Measurements from ENCODE around the gene PILRB.

DNA sequence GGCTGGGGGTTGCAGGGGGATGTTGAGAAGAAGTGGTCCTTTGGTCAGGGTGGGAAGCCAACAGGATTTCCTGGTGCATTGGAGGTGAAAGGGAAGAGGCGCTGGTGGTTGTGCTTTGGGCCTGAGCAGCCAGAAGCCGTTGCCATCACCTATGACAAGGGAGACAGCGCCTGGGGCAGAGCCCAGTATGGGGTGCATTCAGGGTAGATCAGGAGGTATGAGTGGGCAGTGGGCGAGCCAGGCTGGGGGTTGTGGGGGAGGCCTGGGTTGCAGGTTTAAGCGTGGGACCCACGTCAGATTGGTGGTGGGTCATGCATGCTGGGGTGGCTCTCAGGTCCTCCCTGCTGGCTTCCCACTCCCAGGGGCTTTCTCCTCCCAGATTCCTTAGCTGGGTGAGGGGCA, 6.3 kb upstream of the PILRB start:
- TF ChIP-seq, protein P1, sequence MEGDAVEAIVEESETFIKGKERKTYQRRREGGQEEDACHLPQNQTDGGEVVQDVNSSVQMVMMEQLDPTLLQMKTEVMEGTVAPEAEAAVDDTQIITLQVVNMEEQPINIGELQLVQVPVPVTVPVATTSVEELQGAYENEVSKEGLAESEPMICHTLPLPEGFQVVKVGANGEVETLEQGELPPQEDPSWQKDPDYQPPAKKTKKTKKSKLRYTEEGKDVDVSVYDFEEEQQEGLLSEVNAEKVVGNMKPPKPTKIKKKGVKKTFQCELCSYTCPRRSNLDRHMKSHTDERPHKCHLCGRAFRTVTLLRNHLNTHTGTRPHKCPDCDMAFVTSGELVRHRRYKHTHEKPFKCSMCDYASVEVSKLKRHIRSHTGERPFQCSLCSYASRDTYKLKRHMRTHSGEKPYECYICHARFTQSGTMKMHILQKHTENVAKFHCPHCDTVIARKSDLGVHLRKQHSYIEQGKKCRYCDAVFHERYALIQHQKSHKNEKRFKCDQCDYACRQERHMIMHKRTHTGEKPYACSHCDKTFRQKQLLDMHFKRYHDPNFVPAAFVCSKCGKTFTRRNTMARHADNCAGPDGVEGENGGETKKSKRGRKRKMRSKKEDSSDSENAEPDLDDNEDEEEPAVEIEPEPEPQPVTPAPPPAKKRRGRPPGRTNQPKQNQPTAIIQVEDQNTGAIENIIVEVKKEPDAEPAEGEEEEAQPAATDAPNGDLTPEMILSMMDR (IDR thresholded peaks at IDR 0.05; ENCODE audit: low read depth, low read length, poor library complexity, severe bottlenecking), result no peak
- no peak for TF ChIP-seq EZH2phosphoT487 (IDR thresholded peaks at IDR 0.05; ENCODE audit: borderline replicate concordance, low read length)
